ENCODE data around the gene RAN.
"Not testable (repeated sequence)": the region's sequence is repeated elsewhere in the genome, so short reads cannot be mapped to it uniquely, and the experiment has no call there.

RAN gene

GRCh38 chr12:130871286-130872178 lies at the start of gene RAN:
Gene RAN, plus strand, starts transcription at chr12:130872066. Its CDS starts 528 bp downstream, at chr12:130872594.
- in situ Hi-C loops (cut with MboI; ENCODE audit: low sequenced_read_pairs): no loop called here

DNA sequence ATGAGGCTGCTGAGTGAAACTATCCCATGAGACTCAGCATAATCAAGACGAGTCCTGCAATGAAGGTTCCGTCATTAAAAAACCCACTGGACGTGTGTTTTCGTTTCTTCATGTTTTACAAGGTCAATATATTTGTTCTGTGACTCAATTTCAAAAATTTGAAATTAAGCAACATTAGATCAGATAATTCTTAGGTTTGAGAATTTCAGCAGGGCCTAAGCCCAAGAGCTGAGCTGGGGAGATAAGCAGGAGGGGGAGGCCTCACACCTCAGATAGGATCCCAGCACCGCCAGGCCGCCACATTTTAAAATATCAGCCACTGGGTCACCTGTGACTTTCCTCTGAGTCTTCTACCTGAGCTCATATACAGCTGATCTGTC lies 46.1 kb upstream of the RAN start:
- in situ Hi-C loops (cut with MboI; ENCODE audit: low sequenced_read_pairs): no loop called here

DNA sequence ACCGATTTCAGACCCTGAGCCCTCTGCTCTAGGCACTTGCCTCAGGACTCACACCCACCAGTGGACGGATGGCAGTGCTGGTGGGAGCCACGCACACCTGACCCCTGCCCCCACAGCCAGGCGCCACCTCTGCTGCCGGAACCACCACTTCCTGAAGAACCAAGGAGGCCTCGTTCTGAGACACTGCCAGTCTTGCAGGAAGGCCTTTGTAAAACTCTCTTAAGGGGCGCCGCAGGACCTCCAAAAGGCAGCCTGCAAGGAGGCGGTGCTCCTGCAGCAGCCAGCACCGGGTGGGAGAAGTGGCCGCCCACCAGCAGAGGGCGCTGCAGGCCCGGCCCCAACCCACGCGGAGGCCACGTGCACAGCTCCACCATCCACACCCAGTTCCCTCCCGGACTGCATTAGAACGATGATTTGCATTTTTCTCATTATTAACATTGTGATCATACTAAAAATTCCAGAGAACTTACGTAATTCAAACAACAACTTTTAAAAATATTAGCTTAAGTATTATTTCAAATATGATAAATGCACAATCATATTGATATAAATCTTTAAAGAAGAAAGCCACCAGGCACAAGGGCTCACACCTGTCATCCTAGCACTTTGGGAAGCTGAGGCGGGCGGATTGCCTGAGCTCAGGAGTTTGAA lies 45.6 kb upstream of the RAN start:
- in situ Hi-C loops (cut with MboI; ENCODE audit: low sequenced_read_pairs): no loop called here

- in situ Hi-C loops (cut with MboI; ENCODE audit: low sequenced_read_pairs): no loop called here
These were observed 44.4 kb upstream of the RAN start for GRCh38 chr12:130827432-130827831.

DNA sequence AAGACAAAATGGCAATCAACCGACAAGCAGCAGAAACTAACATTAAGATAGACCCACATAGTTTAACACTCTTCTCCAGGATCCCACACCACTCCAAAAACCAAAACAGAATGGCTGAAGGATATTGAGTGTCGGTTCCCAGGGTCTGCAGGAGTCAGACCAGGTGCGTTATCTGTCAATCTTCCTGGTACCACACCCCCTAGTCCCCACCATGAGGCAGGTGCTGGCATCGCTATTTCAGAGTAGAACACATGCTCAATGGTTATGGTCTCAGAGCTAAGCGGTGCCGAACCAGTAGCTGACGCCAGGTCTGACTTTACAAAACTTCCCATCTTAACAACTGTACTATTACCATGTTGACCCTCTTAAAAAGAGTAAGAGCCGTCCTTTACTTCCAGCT lies 43.0 kb upstream of the RAN start:
- in situ Hi-C loops (cut with MboI; ENCODE audit: low sequenced_read_pairs): no loop called here

DNA sequence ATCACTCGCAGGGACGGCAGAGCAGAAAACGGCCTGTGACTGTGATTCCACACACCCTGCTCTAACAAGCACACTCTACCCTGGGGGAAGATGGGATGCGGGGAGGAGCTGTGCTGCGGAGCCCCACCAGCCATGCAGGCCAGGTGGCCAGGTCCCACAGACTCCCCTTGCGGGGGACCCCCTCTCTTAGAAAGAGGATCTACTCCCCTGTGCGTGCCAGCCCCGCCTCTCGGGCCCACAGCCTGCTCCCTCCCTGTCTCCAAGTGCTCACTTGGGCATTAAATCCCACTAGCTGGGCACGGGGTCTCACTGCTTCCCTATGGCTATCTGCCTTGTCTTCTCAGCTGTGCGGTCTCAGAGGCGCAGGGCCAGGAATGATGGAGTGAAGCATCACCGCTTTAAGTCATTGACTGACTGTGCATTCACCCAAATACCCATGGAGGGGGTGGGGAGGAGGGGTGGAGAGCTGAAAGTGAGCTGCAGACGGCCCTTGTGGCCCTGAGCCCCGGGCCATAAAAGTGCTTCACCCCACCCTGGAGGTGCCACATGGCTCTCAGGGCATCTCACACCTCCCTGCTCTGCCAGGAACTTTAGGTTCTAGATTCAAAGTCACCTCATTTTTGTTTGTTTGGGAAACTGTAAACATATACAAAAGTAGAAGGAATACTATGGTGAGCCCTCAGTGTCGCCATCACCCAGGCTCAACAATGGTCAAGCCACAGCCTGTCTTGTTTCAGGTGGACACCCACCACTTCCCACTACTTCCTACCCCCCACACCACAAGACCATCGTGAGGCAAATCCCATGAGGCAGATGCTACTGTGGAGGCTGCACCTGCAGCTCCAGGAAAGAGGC lies 42.2 kb upstream of the RAN start:
- in situ Hi-C loops (cut with MboI; ENCODE audit: low sequenced_read_pairs): no loop called here

DNA sequence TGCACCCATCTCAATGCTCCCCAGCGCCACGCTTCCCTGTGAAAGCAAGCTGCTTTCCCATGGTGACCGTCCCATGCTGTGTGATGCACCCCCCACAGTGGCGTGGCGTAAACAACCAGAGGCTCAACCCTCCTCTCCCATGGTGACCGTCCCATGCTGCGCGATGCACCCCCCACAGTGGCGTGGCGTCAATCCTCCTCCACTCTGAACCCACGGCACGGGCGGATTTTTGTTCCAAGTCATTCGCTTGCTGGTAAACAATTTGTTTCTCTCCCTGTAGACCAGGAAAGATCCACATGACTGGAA lies 41.7 kb upstream of the RAN start:
- in situ Hi-C loops (cut with MboI; ENCODE audit: low sequenced_read_pairs): no loop called here

DNA sequence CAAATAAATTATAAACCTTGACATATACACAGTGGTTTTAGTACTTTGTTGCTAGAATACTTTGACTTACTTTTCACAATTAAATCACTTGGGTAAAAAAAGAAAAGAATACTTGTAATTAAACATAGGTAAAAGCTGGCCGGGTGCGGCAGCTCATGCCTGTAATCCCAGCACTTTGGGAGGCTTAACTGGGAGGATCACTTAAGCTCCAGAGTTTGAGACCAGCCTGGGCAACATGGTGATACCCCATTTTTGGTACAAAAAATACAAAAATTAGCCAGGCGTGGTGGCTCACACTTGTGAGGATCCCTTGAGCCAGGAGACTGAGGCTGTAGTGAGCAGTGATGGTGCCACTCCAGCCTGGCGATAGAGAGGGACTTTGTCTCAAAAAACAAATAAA lies 40.6 kb upstream of the RAN start:
- in situ Hi-C loops (cut with MboI; ENCODE audit: low sequenced_read_pairs): no loop called here

- in situ Hi-C loops (cut with MboI; ENCODE audit: low sequenced_read_pairs): no loop called here
These were observed 39.9 kb upstream of the RAN start for GRCh38 chr12:130831876-130832405.

DNA sequence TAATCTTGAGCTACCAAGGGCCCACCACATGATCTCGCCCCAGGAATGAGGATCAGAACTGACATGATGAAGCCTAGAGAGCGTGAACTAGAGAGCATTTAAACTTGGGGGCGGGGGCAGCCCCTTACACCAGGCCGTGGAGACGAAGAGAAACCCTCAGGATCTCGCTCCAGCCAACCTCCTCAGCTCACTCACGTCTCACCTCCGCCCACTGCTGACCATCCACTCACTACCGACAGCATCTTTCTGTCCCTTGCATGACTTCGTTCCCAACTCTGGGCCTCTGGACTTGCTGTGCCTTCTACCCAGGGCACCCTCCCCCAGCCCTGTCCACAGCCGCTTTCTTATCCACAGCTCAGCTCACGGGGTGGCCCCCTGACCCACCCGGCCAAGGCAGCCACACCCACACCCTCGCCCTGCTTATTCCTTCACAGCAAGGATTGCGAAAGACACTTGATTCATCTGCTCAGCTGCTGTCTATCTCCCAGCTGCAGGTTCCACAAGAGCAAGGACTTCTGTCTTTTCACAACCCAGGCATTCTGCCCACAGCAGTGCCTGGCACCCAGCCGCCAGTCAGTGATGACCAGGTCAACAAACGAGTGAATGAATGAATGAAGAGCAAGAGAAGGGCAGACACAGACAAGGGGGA lies 39.2 kb upstream of the RAN start:
- in situ Hi-C loops (cut with MboI; ENCODE audit: low sequenced_read_pairs): no loop called here

DNA sequence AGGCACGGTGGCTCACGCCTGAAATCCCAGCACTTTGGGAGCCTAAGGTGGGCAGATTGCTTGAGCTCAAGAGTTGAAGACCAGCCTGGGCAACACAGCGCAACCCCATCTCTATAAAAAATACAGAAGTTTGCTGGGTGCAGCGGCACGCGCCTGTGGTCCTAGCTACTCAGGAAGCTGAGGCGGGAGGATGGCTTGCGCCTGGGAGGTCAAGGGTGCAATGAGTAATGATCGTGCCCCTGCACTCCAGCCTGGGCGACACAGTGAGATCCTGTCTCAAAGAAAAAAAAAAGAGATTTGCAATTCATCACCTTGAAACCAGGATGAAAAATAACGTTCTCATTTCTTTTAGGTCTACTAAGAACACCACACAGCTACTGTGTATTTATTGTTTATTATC lies 36.9 kb upstream of the RAN start:
- in situ Hi-C loops (cut with MboI; ENCODE audit: low sequenced_read_pairs): no loop called here

GRCh38 chr12:130835436-130835835 lies 36.4 kb upstream of the RAN start:
- in situ Hi-C loops (cut with MboI; ENCODE audit: low sequenced_read_pairs): no loop called here

GRCh38 chr12:130838284-130838950 lies 33.4 kb upstream of the RAN start:
- in situ Hi-C loops (cut with MboI; ENCODE audit: low sequenced_read_pairs): no loop called here

GRCh38 chr12:130838951-130839769 lies 32.7 kb upstream of the RAN start, which contains the start of gene STX2:
Gene STX2, minus strand, starts transcription at chr12:130839250. Its CDS starts 151 bp downstream, at chr12:130839099.
- in situ Hi-C loops (cut with MboI; ENCODE audit: low sequenced_read_pairs): no loop called here

DNA sequence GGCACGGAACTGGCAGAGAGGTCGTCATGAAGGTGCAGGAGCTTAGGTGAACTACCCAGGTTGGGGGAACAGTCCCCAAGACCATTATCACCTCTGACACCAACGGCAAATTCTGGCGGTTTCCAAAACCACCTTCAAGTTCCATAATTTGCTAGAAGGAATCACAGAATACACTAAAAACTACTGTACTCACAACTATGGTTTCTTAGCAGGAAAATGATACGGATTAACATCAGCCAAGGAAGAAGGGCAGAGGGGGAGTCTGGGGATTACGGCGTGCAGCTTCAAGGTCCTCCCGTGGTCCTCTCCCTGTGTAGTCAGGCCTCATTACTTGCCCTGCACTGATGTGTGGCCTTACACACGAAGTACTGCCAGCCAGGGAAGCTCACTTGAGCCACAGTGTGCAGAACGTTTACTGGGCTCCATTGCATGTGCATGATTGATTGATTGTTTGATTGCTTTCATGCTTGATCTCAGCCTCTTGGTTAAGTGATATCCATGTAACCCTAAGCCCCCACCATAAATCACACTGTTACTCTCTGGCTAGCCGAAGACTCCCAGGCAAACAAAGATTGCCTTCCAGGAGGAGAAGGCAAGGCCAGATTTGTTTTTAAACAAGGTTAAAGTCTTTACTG lies 32.0 kb upstream of the RAN start:
- in situ Hi-C loops (cut with MboI; ENCODE audit: low sequenced_read_pairs): no loop called here

DNA sequence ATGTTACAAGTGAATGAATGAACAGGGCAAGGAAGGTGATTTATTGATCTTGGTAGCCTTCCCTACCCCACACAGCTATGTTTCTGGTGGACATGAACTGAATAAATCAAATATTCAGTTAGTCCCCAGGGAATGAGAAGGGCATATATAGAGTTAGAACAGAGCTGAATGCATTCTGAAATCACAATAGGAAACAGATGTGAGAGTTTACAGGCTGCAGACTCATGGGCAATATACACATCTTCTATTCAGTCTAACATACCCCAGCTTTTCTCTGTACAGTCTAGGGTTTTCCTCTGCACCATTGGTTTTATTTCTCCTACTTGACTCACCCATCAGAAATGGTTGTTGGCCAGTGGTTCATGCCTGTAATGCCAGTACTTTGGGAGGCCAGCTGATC lies 25.5 kb upstream of the RAN start:
- in situ Hi-C loops (cut with MboI; ENCODE audit: low sequenced_read_pairs): no loop called here

GRCh38 chr12:130847112-130847511 lies 24.8 kb upstream of the RAN start:
- in situ Hi-C loops (cut with MboI; ENCODE audit: low sequenced_read_pairs): no loop called here

DNA sequence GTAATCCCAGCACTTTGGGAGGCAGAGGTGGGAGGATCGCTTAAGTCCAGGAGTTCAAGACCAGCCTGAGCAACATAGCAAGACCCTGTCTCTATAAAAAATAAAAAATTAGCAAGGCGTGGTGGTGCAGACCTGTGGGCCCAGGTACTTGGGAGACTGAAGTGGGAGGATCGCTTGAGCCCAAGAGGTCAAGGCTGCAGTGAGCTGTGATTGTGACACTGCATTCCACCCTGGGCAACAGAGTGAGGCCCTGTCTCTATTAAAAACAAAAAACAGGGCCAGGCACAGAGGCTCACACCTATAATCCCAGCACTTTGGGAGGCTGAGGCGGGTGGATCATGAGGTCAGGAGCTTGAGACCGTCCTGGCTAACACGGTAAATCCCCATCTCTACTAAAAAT lies 23.8 kb upstream of the RAN start:
- in situ Hi-C loops (cut with MboI; ENCODE audit: low sequenced_read_pairs): not testable (repeated sequence)

DNA sequence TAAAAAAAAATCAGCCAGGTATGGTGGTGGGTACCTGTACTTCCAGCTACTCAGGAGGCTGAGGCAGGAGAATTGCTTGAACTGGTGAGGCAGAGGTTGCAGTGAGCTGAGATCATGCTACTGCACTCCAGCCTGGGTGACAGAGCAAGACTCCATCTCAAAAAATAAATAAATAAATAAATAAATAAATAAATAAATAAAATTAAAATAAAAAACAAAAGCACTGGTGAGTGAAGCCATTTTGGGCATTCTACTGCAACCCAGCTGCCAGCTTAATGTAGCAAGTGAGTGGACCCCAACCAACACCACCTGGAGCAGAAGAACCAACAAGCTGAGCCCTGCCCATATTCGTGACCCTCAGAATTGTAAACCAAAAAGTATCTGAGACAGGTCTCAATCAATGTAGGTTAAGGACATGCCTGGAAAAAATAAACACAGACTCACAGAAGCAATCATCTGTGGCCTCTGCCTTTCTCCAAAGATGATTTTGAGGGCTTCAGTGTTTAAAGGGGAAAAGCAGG lies 23.0 kb upstream of the RAN start:
- in situ Hi-C loops (cut with MboI; ENCODE audit: low sequenced_read_pairs): not testable (repeated sequence)
